MM.1S (cell line): ENCODE results near the gene KRTAP5-9.

ENCODE experiments used
- EZH2 ChIP-seq: fragments of 300-600 bp; sonication (generic); optimal IDR thresholded peaks from 2 replicates; pipeline ENCODE3; 2017; ENCODE audit warnings: low read depth, mild to moderate bottlenecking, antibody characterized with exemption, low read length, mixed read lengths
- EZH2phosphoT487 ChIP-seq: fragments of 300-600 bp; sonication (generic); IDR thresholded peaks from 2 replicates; pipeline ENCODE4 v1.6.1; 2018; ENCODE audit warnings: antibody characterized with exemption, low read length
- TF ChIP-seq, protein P1 (sequence below): fragments of 300-600 bp; sonication (generic); IDR thresholded peaks from 2 replicates; pipeline ENCODE4 v1.5.1; 2016; ENCODE audit warnings: antibody characterized with exemption, low read length, mixed read lengths

- TF ChIP-seq EZH2 = no peak
- no peak for TF ChIP-seq EZH2phosphoT487
- TF ChIP-seq, protein P1, sequence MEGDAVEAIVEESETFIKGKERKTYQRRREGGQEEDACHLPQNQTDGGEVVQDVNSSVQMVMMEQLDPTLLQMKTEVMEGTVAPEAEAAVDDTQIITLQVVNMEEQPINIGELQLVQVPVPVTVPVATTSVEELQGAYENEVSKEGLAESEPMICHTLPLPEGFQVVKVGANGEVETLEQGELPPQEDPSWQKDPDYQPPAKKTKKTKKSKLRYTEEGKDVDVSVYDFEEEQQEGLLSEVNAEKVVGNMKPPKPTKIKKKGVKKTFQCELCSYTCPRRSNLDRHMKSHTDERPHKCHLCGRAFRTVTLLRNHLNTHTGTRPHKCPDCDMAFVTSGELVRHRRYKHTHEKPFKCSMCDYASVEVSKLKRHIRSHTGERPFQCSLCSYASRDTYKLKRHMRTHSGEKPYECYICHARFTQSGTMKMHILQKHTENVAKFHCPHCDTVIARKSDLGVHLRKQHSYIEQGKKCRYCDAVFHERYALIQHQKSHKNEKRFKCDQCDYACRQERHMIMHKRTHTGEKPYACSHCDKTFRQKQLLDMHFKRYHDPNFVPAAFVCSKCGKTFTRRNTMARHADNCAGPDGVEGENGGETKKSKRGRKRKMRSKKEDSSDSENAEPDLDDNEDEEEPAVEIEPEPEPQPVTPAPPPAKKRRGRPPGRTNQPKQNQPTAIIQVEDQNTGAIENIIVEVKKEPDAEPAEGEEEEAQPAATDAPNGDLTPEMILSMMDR = no peak
Measured at GRCh38 chr11:71501071-71501985, 46.9 kb upstream of the KRTAP5-9 start.
